ENCODE data around the gene MYOD1.

Gene MYOD1

DNA sequence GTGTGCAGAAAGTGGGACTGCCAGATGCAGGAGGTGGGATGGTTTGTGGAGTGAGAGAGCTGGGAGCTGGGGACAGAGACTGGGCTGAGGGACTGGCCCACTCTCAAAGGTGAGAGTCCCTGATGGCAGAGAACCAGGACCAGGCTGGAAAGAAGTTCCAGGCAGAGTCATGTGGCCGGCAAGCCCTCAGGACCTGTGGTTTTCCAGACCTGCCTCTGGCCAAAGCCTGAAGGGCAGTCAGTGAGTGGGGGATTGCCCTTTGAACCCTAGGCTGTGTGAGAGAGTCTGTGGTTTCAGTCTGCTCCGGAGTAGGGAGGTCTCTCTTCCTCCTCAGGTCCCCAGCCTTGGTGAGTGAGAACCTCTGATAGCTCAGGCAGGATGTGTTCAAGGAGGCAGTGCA, 32.2 kb downstream of the MYOD1 start:
- no peak for DNase-seq

GRCh38 chr11:17752144-17752543, 32.8 kb downstream of the MYOD1 start:
- no peak for DNase-seq

DNA sequence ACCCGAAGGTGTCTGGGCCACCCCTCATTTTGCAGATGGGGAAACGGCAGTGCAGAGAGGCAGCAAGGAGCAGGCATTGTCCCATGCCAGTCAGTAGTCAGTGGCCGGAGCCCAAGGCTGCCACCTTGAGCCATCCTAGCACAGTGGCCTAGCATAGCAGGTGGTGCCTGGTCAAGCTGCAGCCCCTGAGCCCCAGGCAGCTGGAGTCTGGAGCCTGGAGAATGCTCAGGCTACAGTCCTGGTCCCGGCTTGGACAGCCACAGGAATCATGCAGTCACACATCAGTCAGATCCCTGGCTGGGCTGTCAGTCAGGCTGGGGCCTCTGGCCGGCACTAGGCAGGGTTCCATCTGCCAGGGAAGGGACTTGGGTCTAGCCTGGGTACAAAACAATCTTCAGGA, 33.8 kb downstream of the MYOD1 start:
- DNase-seq: no peak

DNA sequence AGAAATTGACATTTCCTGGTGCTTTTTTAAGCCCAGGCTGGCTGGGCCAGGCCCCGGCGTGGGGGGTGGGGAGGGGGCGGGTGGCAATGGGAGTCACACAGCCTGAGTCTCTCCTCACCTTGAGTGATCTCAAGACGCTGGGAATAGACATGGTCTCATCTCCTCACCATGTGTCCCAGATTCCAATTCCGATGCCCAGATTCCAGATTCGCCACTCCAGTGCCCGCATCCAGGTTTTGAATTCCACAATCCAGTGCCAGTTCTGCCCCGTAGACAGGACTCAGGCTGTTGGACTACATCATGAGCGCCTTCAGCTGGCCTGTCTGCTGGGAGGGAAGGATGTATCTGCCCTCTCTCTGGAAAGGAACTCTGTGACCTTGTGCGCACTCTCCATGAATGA, 34.3 kb downstream of the MYOD1 start:
- DNase-seq: no peak

GRCh38 chr11:17755891-17756290, 36.5 kb downstream of the MYOD1 start:
- no peak for DNase-seq

DNA sequence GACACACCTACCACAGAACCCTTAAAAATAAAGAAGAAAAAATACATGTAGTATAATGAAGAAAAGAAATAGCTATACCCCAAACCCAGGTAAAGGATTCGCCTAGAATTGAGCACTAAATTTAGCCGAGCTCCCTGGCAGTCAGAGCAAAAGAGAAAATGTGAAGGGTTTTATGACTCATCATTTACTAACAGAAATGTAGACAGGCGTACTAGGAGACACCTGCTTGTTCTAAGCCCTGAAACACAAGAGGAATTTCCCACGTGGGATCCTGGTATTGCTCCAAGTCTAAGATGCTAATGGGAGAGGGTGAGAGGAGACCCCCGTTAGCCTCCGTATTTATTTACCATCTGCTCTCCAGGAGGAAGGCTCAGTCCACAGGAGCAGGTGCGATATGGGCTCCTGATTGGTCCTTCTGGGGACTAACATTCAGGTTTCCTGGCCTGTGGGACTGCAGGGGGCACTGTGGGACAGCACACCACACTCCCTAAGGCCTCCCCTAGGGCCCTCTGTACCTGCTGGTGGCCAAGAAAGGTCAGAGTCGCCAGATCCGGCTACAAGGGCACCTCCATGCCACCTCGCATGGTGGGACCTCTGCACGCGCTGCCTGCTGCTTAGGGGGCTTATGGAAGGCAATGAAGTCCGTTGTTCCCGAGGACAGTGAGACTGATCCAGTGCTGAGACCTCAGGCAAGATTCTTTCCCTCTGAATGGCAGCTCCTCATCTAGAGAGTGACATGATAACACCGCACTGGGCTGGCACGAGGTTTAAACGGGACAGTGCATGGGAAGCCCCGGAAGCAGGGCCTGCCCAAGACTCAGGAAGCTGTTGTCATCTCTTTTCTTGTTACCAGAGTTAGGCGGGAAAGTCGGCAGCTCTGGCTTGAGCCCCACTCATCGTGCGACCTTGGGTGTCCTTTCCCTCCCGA, 41.0 kb downstream of the MYOD1 start:
- no peak for DNase-seq

GRCh38 chr11:17762309-17762974, 43.1 kb downstream of the MYOD1 start:
- DNase-seq: no peak

- DNase-seq: no peak
Measured at GRCh38 chr11:17763244-17763643, 43.9 kb downstream of the MYOD1 start.

DNA sequence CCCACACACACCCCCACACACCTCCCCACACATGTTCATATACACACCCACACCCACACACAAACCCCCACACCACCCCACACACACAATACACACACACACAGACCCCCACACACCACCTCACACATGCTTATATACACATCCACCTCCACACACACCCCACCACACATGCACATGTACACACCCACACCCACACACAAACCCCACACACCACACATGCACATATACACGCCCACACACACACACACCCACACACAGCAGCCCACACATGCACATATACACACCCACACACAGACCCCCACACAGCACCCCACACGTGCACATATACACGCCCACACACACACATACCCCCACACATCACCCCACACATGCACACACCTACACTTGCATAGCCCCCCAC, 44.3 kb downstream of the MYOD1 start:
- DNase-seq: no peak

DNA sequence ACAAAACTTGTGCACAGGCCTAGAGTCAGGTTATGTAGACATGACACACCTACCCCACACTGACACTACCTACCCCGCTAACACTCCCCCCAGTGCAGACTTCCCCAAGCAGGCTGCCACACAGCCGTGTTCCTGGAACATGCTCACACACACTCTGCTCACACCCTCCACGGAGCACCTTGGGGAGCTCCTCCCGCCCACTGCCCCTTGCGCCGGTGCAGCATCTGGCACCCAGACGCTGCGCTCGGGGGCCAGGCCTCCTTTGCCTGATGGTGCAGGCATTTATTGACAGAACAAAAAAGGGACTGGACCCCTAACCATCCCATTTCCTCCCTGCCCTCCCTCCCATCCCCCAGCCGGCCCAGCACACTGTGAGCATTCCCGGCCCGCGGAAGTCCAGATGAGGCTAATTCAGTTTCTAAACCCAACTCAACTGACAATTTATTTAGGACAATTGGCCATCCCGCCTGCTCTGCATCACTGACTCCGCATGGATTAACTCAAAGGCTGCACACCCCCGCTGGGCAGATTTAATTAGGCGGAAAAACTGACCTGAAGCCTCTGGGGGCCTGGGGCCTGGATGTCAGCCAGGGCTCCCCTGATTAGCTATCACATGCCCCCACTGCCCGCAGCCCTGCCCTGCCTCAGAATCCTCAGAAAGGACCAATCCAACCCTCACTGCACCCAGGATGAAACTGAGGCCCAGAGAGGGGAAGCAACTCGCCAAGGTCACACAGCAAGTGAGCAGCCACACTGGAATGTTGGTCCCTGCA, 45.3 kb downstream of the MYOD1 start:
- no peak for DNase-seq

DNA sequence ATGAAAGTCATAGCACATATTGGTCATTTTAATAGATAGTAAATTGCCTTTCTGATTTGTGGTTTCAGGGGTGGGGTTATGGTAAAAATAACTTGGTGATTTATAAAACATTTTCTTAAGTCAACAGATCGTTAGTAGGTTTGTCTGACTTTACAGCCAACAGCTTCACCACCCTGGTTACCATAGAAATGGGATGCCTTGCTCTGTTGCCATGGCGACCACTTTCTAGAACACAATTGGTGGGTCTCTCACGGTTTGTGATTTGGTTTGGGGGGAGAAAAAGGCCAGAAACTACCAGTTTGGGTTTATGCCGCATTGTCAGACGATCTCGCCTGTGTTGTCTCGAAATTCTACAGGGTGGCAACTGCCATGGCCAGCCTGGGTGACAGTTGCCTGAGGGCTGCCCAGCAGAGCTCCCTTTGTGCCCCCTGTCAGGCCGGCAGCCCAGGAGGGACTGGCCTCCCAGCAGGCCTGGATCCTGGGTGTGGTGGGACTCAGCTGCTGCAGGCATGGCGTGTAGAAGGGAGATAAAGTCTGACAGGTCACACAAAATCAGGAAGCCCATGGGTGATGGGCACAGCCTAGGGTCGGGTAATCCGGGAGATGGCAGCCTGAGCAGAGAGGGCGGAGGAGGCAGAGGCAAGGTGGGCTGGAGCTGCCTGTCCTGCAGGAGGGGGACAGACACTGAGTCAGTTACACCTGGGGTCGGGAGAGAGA, 46.1 kb downstream of the MYOD1 start:
- DNase-seq: no peak

GRCh38 chr11:17766073-17766359, 46.6 kb downstream of the MYOD1 start:
- DNase-seq: no peak

DNA sequence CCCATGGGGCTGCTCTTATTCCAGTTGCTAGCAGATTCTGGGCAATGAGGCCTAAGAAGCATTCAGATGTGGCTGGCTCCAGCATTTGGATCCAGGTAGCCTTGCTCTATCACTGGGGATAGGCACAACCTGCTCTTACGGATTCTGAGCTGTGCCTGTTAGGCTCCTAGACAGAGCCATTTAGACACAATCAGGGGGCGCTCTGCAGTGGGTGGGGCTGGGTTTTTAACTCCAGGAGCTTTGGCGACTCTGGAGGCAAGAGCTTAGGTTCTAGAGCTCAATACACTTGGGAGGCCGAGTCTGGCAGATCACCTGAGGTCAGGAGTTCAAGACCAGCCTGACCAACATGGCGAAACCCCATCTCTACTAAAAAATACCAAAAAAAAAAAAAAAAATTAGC, 47.2 kb downstream of the MYOD1 start:
- no peak for DNase-seq

- DNase-seq: no peak
Measured at GRCh38 chr11:17767301-17767885, 48.0 kb downstream of the MYOD1 start.

- no peak for DNase-seq
Measured at GRCh38 chr11:17767914-17768313, 48.5 kb downstream of the MYOD1 start.

GRCh38 chr11:17768547-17768946, 49.2 kb downstream of the MYOD1 start:
- no peak for DNase-seq

GRCh38 chr11:17769218-17769617, 49.8 kb downstream of the MYOD1 start:
- no peak for DNase-seq

- no peak for DNase-seq
Measured at GRCh38 chr11:17770048-17770652, 50.8 kb downstream of the MYOD1 start.

DNA sequence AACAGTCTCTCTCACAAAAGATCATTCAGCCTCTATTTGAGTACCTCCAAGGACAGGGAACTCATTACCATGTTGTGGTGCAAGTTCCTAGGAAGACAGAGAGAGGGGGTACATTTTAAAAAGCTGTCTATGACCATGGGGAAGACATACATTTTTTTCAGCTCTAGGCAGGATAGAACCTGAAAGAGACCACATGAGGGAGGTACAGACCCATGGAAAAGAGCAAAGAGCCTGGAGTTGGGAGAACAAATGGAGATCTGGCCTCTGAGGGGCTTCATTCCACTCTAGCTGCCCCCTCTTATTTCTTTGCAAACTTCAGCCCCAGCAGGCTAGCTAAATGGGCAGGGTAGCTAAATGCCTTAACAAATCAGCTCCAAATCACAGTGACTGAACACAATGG, 51.5 kb downstream of the MYOD1 start:
- no peak for DNase-seq

DNA sequence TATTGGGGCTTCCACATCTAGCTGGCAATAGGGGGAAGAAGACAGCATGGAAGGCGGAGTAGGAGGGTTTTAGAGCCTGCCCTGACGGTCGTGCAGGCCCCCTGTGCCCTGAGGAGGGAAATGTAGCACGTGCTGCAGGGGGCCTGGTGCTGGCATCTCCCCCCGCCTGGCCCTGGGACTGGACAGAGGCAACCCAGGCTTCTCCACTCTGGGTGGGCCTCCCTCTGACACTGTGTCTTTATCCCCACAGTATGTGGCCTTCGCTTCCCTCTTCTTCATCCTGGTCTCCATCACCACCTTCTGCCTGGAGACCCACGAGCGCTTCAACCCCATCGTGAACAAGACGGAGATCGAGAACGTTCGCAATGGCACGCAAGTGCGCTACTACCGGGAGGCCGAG, 52.0 kb downstream of the MYOD1 start:
- no peak for DNase-seq
